Mesothelial cell of epicardium (in vitro differentiated cells): ENCODE measurements around the gene FERD3L. TPM values are rescaled to one million over a fixed set of nuclear protein-coding genes. Genes with fewer than 3 reads are reported as not detected.
A peak's percentile ranks its signal among the peaks of the same experiment; 100 is the strongest.

Experiments used
- DNase-seq, 2 experiments: peaks; one replicate each; pipeline ENCODE4 v3.0.0; 2021; ENCODE audit warnings: low spot score in 2 of 2; ENCODE audit not compliant: unreplicated experiment in 2 of 2
- H3K27ac Mint-ChIP-seq: 2 replicates; pipeline ENCODE4 v1.8.0; 2021; ENCODE audit warnings: mixed read lengths
- H3K27me3 Mint-ChIP-seq: 2 replicates; pipeline ENCODE4 v1.8.0; 2021; ENCODE audit warnings: low read depth, mixed read lengths
- H3K36me3 Mint-ChIP-seq: 2 replicates; pipeline ENCODE4 v1.8.0; 2021; ENCODE audit warnings: mixed read lengths
- H3K4me1 Mint-ChIP-seq: 2 replicates; pipeline ENCODE4 v1.8.0; 2021; ENCODE audit warnings: mixed read lengths
- H3K4me3 Mint-ChIP-seq: 2 replicates; pipeline ENCODE4 v1.8.0; 2021; ENCODE audit warnings: mild to moderate bottlenecking, moderate library complexity, mixed read lengths
- H3K9me3 Mint-ChIP-seq: 2 replicates; pipeline ENCODE4 v1.8.0; 2021; ENCODE audit warnings: mixed read lengths
- CTCF ChIP-seq: fragments of 200-600 bp; sonication (generic); IDR thresholded peaks from one replicate; pipeline ENCODE4 v1.5.0; 2021; ENCODE audit warnings: antibody characterized with exemption; ENCODE audit not compliant: unreplicated experiment
- total RNA-seq: library from RNA; stranded (reverse); gene quantifications from 3 replicates; pipeline ENCODE4 v1.2.1, GENCODE V29; 2021

FERD3L gene
- total RNA-seq, 1 donor from 2014 or later, result not detected

GRCh38 chr7:19107081-19107355 is 38.2 kb downstream of the FERD3L start:
- Mint-ChIP-seq H3K4me1 (peaks cover 68% of the 10 kb centered on the region), H3K27me3 (peaks cover 79% of the 10 kb centered on the region), H3K9me3 (no peaks in the 10 kb centered on the region), H3K27ac (peak overlapping the region; percentile 91), H3K36me3 (peaks cover 3% of the 10 kb centered on the region), H3K4me3 (peak overlapping the region; percentile 76)
- no peak for DNase-seq
- TF ChIP-seq CTCF, result no peak

- Mint-ChIP-seq H3K4me3 (peak overlapping the region; percentile 76), H3K27me3 (peaks cover 73% of the 10 kb centered on the region), H3K4me1 (peaks cover 63% of the 10 kb centered on the region), H3K36me3 (no peaks in the 10 kb centered on the region), H3K9me3 (no peaks in the 10 kb centered on the region), H3K27ac (peak overlapping the region; percentile 91)
- DNase-seq, result no peak
- TF ChIP-seq CTCF, result no peak
These were observed 38.8 kb downstream of the FERD3L start for GRCh38 chr7:19106241-19107080.

GRCh38 chr7:19105546-19105945 is 39.7 kb downstream of the FERD3L start:
- Mint-ChIP-seq H3K27ac (peak overlapping the region; percentile 91), H3K36me3 (no peaks in the 10 kb centered on the region), H3K4me3 (peak overlapping the region; percentile 76), H3K9me3 (no peaks in the 10 kb centered on the region), H3K27me3 (peaks cover 64% of the 10 kb centered on the region), H3K4me1 (peaks cover 56% of the 10 kb centered on the region)
- no peak for DNase-seq
- no peak for TF ChIP-seq CTCF

GRCh38 chr7:19104811-19105210 is 40.4 kb downstream of the FERD3L start:
- Mint-ChIP-seq H3K4me1 (peaks cover 56% of the 10 kb centered on the region), H3K9me3 (no peaks in the 10 kb centered on the region), H3K36me3 (no peaks in the 10 kb centered on the region), H3K27me3 (peaks cover 57% of the 10 kb centered on the region), H3K4me3 (no peak overlapping the region), H3K27ac (no peak overlapping the region)
- no peak for DNase-seq
- TF ChIP-seq CTCF, result no peak

- no peak overlapping the region for H3K4me3 Mint-ChIP-seq
- no peak for DNase-seq
- no peak for TF ChIP-seq CTCF
- H3K36me3 Mint-ChIP-seq, result no peaks in the 10 kb centered on the region
- peaks cover 51% of the 10 kb centered on the region for H3K4me1 Mint-ChIP-seq
- H3K27ac Mint-ChIP-seq, result no peak overlapping the region
- H3K9me3 Mint-ChIP-seq, result no peaks in the 10 kb centered on the region
- peaks cover 39% of the 10 kb centered on the region for H3K27me3 Mint-ChIP-seq
These were observed 42.3 kb downstream of the FERD3L start for GRCh38 chr7:19102884-19103283.
